ENCODE measurements around the gene FAM217A.
A peak's percentile ranks its signal among the peaks of the same experiment; 100 is the strongest.

The FAM217A gene

DNA sequence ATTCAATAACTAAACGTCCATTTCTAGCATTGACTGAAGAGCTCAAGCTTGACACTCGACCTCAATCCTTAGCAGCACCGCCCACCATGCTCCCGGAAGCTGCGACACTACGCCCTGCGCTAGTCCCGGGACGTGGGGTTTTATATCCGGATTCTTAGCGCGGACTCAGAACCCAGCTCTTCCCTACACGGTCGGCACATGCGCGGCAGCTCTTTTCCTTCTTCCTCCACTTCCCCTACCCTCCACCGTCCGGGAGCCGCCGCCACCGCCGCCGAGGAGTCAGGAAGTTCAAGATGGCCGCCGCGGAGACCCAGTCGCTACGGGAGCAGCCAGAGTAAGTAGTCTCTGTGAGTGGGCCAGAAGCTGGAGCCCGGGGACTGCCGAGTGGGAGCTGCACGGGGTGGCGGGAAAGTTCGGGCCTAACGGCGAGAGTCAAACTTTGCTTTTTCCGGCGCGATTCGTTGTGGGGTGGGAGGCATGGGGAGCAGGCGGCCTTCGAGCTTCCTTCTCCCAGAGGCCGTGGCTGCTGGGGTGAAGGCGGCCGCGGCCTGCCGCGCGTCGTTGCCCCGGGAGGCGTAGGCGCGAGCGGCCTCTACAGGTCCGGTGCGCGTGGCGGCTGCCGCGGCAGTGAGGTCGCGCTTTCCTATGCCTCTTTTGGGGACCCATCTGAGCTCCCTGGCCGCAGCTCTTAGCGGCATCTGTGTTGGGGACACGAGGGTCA lies 57.6 kb downstream of the FAM217A start:
- DNase-seq = peak; percentile 84

DNA sequence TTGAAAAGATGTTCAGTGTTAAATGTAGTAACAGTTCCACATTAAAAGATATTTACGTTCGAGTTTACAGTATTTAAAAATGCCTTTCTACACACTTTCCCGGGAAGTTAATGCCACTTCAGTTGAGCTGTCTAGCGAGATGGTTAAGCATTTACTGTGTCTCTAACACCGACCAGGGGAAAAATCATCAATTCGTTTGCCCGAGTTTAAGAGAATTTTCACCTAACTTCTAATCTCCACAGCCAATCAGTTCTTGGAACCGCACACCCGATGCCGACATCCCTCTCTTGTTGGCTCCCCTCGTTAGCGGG lies 58.2 kb downstream of the FAM217A start:
- no peak for DNase-seq

DNA sequence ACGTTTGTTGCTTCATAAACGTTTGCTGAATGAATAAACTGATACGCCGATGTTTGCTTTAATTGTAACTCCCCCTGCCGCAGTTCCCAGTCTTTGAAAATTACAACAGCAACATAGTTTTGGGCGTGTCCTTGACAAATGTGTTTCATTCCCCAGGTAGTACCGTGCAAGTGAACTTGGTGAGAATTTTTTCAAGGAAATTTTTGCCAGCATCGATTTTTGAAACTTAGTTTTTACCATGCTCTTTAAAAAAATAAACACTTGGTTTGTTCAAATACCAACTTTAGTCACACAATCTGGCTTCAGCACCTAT lies 60.1 kb downstream of the FAM217A start:
- DNase-seq = peak; percentile 79

Measured in NCI-H510A treated with DMSO at 0.1 percent for 48 hours (cell line).